ENCODE results near the gene UTY. TPM values are rescaled to one million over a fixed set of nuclear protein-coding genes. Genes with fewer than 3 reads are reported as not detected.
"Not testable (repeated sequence)": the region's sequence is repeated elsewhere in the genome, so short reads cannot be mapped to it uniquely, and the experiment has no call there.

Gene UTY
- polyA plus RNA-seq, 1 donor: 11.5 TPM

- DNase-seq: no peak
Observed at GRCh38 chrY:13296176-13296890, 183.5 kb downstream of the UTY start.

GRCh38 chrY:13295026-13295425 is 184.8 kb downstream of the UTY start:
- no peak for DNase-seq

- DNase-seq: no peak
Observed at GRCh38 chrY:13291199-13291598, 188.6 kb downstream of the UTY start.

- peak; percentile 20 for DNase-seq
Observed at GRCh38 chrY:13282151-13283054, 197.4 kb downstream of the UTY start.

- DNase-seq: no peak
Observed at GRCh38 chrY:13279561-13279960, 200.3 kb downstream of the UTY start.

DNA sequence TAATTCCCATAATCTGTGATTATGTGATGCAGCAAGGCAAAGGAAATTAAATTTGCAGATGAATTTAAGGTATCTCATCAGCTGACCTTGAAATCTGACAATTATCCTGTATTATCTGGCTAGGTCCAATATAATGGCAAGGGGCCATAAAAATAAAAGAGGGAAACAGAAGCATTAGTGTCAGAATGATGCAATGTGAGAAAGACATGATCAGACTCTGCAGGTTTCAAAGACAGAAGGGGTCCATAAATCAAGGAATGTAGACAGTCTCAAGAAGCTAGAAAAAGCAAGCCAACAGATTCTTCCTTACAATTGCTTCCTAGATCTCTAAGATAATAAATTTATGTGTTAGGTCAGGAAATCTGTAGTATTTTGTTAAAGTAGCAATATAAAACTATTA is 208.1 kb downstream of the UTY start:
- DNase-seq: no peak

DNA sequence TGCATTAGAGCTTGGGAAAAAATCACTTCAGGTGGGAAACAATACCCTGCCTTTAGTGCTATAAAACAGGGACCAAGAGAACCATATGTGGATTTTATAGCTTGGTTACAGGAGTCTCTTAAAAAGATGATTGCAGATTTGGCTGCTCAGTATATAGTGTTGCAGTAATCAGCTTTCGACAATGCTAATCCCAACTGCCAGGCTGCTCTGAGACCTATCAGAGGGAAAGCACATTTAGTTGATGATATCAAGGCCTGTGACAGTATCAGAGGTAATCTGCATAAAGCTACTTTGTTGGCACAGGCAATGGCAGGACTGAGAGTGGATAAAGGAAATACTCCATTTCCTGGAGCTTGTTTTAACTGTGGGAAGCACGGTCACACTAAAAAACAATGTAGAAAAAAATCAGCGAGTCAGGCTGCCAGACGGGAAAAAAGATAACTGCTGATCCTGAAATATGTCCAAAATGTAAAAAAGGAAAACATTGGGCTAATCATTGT is 225.8 kb downstream of the UTY start:
- not testable (repeated sequence) for DNase-seq

DNA sequence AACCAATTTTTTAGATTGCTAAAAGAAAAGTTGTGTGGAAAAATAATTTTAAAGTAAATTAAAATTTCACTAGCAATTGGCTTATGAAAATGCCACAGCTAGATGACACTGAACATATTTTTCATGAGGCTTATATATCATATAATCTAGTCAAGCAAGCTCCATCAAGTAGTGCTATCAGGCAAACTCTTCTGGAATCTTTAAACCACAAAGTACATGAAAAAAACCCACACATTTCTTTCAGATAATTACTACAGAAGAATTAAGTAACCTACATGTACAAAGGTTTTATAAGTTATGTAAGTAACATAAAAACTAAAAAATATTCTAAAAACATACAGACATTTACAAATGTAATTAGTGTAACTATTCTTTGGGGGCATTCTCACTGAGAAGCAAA is 229.4 kb downstream of the UTY start:
- no peak for DNase-seq

- DNase-seq: no peak
Observed at GRCh38 chrY:13243716-13244115, 236.1 kb downstream of the UTY start.

DNA sequence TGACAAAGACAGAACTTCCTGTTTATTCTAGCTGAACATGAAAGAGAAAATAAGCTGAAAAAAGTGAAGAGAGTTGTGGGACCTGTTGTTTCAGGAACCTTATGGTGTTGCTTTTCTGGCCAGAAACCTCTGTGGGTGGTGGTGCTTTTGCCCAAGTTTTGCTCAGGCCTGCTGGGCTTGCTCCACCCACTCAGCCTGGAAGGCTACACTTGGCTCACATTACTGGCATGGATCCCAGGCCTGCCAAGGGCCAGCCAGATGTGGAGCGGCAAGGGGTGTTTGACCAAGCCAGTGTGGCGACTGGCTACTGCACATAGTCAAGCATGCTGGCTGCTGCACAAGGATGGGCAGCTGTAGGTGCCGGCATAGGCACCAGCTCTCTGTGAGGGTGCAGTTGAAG is 245.9 kb downstream of the UTY start:
- DNase-seq: no peak

DNA sequence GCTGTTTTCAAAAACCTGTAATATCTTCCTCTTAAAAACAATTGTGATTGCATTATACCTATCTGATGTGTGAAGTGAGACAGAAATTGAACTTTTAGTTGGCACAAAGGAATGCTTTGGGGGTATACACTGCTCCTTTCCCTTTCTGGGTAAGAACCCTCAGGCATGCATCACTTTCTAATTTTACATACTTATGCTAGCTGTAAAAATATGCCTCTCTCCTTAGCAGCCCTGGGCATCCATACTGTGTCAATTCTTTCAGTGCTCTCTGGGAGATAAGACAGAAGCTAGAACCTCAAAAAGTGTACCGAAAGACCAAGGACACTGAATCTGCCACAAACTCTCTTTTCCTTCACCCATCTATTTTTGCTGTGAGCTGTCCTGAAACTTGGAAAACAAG is 246.7 kb downstream of the UTY start:
- DNase-seq: no peak

DNA sequence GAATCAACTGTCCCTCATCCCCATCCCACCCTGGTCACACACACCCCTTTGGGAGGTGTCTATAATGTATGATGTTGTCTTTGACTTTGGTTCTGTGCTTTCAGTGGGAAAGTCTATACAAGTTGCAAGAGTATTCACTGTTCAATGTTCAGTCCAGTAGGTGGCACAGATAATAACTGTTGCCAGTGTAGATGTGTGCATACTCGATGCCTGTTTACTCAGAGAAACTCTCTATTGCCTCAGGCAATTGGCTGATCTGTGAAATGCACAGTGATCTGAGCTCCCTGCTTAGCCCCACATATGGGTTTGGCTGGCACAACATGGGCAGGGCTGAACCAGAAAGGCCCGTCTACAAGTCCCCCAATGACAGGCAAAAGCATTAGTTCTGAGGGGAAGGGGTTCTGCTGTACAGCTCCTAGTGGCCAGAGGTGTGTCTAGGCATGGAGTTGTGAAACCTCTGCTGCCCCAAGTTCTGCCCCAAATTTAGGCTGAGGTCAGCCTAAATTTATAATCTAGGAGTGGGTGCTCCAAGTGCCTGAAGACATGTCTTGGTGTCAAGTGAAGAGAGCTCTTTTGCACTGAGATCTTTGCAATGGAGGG is 252.4 kb downstream of the UTY start:
- no peak for DNase-seq

DNA sequence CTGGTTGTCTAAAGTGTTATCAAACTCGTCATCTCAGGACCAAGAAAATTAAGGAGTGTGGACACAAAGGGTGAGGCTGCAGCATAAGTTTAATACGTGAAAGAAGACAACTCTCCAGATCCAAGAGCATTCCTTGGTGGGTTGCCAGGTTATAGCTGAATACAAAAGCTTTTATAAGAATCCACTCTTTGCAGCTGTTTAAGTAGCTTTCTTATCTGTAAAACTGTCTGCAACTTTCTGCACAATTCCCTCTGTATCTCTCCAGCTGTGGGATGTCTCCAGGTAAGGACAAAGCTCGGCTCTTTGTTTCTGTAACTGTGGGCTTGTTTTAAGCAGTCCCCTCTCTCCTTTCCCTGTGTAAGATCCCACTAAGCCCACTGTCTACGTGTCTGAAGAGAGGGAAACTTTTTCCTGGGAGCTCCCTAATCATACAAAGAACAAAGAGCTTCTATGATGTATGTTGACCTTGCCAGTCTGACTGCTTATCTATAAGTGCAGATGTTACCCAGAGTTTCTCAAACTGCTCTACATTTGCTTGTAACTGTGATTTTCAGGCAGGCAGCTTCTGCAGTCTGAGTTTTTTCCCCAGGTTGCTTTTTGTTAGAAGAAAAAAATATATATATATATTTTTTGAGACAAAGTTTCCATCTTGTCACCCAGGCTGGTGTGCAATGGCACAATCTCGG is 268.7 kb downstream of the UTY start:
- no peak for DNase-seq

GRCh38 chrY:13205214-13205613 is 274.6 kb downstream of the UTY start:
- no peak for DNase-seq

Other genes starting within 250 kb of the UTY start
- 1.4 TPM for gene TMSB4Y, start 223.9 kb upstream of the UTY start, polyA plus RNA-seq (ENCODE audit: insufficient read length)